GM18505 (cell line): ENCODE data around the gene ITCH.
"Not testable (repeated sequence)": the region's sequence is repeated elsewhere in the genome, so short reads cannot be mapped to it uniquely, and the experiment has no call there.

ENCODE experiments used
- ATAC-seq: cut with Tn5 transposase; IDR thresholded peaks from one replicate; pipeline ENCODE4 v1.9.1; 2021; ENCODE audit not compliant: unreplicated experiment
- POLR2A ChIP-seq: IDR thresholded peaks from 4 replicates; pipeline ENCODE4 v1.6.1; 2011; ENCODE audit warnings: borderline replicate concordance; ENCODE audit not compliant: insufficient read depth, insufficient read length; ENCODE audit errors: extremely low read depth

ITCH gene

DNA sequence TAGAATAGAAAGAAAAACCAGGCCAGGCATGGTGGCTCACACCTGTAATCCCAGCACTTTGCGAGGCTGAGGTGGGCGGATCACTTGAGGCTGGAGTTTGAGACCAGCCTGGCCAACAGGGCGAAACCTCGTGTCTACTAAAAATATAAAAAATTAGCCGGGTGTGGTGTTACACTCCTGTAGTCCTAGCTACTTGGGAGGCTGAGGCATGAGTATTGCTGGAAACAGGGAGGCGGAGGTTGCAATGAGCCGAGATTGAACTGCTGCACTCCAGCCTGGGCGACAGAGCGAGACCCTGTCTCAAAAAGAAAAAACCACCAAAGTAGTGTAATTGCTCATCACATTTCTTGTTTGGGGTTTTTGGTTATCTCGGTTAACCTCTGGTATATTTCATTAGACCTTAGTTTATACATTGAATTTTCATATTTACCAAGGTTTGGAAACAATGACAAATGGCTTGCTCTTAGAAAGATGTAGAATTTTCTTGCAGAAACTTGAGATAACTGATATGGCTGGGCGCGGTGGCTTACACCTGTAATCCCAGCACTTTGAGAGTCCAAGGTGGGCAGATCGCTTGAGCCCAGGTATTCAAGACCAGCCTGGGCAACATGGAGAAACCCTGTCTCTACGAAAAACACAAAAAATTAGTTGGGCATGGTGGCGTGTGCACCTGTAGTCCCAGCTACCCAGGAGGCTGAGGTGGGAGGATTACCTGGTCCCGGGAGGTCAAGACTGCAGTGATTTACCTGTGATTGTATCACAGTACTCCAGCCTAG, 14.2 kb downstream of the ITCH start:
- peak; percentile 84 for ATAC-seq
- no peak for TF ChIP-seq POLR2A

DNA sequence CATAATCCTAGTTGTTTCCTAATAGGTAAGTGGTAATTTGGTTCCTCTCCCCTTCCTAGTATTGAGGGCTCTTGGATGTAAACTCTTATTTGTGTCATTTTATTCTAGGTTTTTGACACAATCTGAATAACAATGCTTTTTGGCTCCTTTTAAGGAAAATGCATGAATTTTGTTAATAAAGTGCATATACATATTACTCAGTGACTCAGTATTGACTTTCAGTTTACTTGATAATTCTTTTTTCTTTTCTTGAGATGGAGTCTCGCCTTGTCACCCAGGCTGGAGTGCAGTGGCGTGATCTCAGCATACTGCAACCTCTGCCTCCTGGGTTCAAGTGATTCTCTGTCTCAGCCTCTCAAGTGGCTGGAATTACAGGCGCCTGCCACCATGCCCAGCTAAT, 19.1 kb downstream of the ITCH start:
- ATAC-seq: no peak
- TF ChIP-seq POLR2A: no peak

DNA sequence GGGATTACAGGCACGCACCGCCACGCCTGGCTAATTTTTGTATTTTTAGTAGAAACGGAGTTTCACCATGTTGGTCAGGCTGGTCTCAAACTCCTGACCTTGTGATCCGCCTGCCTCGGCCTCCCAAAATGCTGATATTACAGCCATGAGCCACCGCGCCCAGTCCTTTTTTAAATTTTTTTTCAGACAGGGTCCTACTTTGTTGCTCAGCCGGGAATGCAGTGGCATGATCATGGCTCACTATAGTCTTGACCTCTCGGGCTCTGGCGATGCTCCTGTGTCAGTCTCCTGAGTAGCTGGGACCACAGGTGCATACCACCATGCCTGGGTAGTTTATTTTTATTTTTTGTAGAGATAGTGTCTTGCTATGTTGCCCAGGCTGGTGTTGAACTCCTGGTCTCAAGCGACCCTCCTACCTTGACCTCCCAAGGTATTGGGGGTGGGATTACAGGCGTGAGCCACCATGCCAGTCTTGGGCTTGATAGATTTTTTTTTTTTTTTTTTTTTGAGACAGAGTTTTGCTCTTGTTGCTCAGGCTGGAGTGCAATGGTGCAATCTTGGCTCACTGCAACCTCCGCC, 19.9 kb downstream of the ITCH start:
- ATAC-seq: not testable (repeated sequence)

- ATAC-seq: no peak
- TF ChIP-seq POLR2A: no peak
Observed at GRCh38 chr20:34385464-34385863, 22.4 kb downstream of the ITCH start.

DNA sequence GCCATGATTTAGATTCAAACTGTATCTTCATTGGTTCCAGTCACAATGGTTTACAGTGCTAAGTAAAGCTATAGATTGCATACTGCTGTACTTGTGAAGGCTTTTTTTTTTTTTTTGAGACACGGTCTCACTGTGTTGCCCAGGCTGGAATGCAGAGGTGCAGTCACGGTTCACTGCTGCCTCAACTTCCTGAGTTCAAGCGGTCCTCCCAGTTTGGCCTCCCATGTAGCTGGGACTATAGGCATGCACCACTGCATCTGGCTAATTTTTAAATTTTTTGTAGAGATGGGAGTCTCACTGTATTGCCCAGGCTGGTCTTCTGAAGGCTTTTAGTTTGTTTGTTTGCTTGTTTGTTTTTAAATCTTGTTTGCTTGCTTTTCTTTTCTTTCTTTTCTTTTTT, 24.9 kb downstream of the ITCH start:
- no peak for ATAC-seq
- no peak for TF ChIP-seq POLR2A

DNA sequence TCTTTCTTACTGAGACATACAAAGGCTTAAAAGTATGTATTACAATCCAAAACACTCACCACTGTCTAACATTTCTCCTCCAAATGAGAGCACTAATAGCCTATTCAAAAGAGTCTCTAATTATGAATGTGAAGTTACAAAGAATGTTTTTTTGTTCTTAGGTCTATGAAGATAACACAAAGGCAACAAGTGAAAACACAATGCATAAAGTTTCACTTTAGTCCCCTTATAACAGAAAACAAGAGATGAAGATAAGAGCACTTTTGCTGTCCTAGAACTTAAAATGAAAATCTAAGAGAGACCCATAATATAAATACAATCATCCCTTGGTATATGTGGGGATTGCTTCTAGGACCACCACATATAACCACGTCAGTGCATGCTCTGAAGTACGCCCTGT, 25.6 kb downstream of the ITCH start:
- ATAC-seq: no peak
- TF ChIP-seq POLR2A: no peak

GRCh38 chr20:34389206-34389953, 26.3 kb downstream of the ITCH start:
- ATAC-seq: no peak
- TF ChIP-seq POLR2A: no peak

- TF ChIP-seq POLR2A: no peak
- no peak for ATAC-seq
Observed at GRCh38 chr20:34389954-34390555, 27.0 kb downstream of the ITCH start.

GRCh38 chr20:34396408-34396807, 33.3 kb downstream of the ITCH start:
- no peak for ATAC-seq
- no peak for TF ChIP-seq POLR2A

GRCh38 chr20:34397096-34397495, 34.0 kb downstream of the ITCH start:
- no peak for ATAC-seq
- TF ChIP-seq POLR2A: no peak

- not testable (repeated sequence) for ATAC-seq
Observed at GRCh38 chr20:34400776-34401175, 37.7 kb downstream of the ITCH start.

DNA sequence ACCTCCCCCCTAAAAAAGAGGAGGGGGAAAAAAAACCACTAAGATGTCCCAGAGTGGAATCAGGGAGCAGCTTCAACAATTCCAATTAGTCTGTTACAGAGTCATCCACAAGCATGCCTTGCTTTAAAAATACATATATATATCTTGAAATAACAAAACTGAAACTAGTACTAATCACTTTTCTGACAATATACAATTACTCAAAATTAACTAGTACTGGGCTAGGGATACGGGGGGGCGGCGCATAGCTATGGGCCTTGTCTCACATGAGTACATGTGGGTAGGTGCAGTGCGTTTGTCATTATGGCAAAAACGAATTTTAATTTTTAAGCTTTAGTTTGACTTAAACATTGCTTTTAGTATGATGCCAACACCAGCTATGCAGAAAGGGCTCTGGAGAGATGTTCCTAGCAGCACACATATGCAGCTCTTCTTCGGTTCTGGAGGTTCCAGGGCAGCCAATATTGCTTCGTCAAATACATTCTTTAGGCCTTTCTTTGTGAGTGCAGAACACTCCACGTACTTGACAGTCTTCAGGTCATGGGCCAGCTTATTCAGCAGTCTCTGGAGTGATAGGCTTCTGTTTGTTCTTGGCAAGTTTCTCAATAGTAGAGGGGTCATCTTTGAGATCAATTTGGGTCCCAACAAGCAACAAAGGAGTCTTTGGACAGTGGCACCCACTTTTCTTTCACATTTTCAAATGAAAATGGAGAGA, 38.8 kb downstream of the ITCH start:
- ATAC-seq: no peak
- TF ChIP-seq POLR2A: no peak

- no peak for ATAC-seq
- no peak for TF ChIP-seq POLR2A
Observed at GRCh38 chr20:34402461-34402860, 39.4 kb downstream of the ITCH start.
